Dermis microvascular lymphatic vessel endothelial cell (primary cell): ENCODE data around the gene WHRN. TPM values are rescaled to one million over a fixed set of nuclear protein-coding genes. Genes with fewer than 3 reads are reported as not detected.

ENCODE experiments used
- DNase-seq, 2 donors: peaks; one replicate each; pipeline versions ENCODE4 v3.0.0 to v3.0.0-alpha.2; 2010; ENCODE audit warnings: low read depth in 2 of 2
- total RNA-seq: library from RNA; depleted of rRNA; stranded (reverse); fragments of >200 nt; gene quantifications from 2 replicates; pipeline ENCODE4 v1.2.1, GENCODE V29; 2014

Gene WHRN
- total RNA-seq, 1 donor from 2014 or later: 0.13 TPM

DNA sequence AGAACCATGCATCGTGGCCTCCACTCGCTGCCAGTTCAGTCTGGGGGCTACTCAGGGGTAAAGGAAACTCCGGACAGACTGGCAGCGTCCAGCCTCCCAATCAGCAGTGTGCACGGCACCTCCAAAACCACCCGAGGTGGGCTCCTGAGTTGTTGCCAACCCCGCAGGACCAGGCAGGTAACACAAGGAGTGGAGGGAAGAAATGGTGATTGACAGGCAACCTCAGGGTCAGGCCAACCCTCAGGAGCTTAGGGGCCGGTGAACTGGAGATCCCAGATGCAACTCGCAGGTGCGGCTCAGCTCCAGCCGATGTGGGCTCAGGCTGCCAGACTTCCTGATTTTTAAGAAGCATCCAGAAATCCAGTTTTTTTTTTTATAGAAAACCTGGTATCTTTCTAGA, 80.1 kb downstream of the WHRN start:
- DNase-seq: no peak

DNA sequence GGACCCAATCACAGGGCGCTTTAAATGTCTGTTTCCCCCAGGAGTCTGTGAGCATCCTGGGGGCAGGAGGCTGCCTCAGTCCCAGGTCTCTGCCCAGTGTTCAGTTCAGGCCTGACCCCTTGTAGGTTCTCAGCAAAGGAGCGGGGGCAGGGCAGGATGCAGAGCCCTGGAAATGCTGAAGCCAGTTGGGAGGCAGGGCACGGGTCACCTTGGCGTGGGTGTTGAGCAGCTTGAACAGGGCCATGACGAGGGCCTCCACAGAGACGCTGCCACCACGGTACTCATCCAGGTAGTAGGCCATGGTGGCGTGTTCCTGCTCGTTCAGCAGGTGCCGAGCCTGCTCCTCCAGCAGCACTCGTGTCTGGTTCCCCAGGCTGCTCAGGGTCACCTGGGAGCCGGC, 81.1 kb downstream of the WHRN start:
- DNase-seq: no peak

DNA sequence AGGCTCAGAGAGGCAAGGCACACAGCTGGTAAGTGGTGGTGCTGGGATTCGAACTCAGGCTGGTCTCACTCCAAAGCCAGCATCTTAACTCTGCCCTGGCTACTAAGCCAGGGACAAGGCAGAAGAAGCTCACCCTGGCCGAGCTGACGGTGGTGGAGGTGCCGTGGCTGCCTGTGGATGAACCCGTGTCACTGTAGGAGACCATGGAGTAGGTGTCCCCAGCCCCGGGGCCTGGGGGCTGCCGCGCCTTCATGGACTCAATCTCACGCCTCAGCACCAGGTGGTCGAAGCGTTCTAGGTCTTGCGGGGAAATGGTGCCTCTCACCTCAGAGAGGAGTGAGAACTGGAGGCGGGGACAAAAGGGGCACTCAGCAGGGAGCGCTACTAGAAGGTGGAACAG, 82.1 kb downstream of the WHRN start:
- no peak for DNase-seq

DNA sequence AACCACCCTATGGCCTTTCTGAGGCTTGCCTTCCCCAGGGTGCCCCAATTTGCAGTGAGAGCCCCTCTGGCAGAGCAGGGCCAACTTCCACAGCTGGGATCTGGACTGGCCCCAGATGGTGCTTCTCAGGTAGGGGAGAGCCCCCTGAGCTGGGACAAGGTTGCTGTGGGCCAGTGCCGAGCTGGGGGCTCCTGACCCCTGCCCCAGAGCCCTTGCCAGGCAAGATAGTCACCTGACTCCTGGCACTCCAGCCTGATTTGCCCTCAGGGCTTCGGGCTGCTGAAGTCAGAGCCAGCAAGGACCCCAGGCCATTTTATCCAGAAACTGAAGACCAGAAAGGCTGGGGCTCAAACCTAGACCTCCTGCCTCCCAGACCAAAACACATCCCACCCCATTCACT, 84.1 kb downstream of the WHRN start:
- DNase-seq: no peak

DNA sequence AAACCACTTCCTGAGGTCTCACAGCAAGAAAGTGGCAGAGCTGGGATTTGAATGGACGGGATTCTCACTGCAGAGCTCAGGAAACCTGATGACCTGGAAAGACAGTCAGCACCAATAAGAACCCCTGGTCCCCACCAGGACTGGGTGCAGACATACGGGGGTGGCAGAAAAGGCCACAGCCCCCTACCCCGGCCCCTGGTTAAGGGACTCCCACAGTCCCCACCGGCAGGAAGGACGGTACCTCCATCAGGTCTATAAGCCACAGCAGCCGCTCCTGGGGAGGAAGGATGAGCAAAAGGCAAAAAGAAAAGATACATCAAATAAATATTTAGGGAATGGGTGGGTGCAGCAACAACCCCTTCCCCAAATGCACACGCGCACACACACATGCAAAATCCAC, 85.5 kb downstream of the WHRN start:
- no peak for DNase-seq

DNA sequence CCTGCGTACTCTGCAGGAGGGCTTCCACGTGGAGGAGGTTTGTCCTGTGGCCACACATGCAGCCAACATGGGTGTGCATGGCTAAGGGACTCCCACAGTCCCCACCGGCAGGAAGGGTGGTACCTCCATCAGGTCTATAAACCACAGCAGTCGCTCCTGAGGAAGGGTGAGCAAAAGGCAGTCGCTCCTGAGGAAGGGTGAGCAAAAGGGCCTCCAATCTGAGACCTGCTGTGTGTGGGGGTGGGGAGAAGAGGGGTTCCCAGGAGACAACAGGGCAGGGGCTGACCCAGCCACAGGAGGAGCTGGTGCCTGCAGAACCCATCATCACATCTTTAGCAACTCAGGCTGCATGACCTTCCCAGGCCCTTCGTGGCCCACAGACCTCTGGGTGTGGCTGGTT, 87.2 kb downstream of the WHRN start:
- no peak for DNase-seq

DNA sequence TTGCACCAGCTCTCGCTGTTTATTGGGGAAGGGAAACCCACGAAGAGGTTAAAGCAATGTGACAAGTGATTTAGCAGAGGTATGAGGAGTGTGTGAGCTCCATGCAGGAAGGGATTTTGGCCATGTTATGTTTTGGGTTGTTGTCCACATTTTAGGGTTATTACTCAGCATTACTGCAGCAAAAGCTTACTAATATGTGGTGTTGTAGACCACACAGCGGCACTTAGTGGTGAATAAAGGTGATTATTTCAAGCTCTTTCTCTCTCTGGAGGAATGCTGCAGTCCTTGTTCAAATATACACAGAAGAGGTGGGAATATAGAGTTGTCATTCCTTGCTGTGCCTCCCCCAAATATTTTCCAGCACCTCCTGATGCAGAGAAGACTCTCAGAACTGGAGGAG, 87.8 kb downstream of the WHRN start:
- no peak for DNase-seq

DNA sequence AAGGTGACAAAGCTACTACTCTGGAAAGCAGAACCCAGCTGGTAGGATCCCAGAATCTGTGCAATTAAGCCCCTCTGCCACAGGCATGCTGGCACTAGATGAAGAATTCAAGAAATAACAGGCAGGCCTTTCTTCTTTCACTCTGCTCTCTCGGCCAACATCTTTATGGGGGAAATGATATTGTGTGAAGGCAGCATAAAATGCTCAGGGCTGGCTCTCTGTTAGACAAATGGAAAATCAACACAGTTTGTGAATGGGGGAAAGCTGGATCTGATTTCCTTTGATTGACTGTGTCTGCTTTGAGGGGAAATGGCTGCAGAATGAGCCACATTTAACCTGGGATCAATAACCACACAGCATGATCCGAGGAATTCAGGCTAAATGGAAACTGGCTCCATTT, 88.4 kb downstream of the WHRN start:
- no peak for DNase-seq

DNA sequence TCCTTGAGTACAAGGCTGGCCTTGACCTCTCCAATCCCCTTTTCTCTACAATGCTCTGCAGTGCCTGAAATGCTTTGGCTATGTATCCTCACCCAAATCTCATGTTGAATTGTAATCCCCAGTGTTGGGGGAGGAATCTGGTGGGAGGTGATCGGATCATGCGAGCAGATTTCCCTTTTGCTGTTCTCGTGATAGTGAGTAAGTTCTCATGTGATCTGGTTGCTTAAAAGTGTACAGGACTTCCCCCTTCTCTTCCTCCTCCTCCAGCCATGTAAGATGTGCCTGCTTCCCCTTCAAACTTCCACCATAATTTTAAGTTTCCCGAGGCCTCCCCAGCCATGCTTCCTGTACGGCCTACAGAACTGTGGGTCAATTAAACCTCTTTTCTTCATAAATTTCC, 89.0 kb downstream of the WHRN start:
- no peak for DNase-seq

DNA sequence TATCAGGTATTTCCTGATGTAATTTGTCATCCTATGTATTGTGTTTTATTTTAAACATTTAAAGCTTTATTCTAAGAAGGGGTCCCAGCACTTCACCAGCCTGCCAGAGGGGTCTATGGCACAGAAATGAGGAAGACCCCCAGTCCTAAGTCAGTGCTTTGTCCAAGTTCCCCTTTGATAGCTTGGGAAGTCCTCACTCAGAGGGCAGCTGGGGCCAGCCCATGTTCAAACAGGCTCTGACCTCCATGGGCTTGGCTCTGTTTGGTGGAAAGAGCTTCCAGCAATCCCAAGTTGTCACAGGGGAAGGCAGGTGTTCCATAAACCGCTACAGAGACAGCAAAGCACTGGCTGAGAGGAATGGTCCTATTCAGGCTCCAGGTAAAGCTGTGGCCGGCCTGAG, 90.9 kb downstream of the WHRN start:
- DNase-seq: no peak

DNA sequence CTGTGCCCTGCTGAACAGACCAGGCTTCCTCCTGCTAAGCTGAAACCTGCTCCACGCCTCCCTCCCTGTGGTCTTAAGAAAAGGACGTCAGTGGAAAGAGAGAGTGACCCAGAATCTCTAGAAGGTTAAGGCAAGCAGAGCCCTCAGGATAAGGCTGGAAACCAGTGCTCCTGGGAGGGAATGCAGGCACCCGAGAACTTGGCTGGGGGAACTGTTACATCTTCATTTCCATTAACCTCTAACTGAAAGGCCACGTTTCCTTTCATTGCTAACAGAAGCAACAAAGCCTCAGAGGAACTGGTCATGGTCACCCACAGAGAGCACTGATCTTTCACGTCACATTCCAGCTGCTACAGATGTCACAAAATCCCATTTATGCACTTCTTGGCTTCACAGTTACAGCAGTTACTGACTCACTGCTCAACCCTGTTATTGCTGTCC, 91.4 kb downstream of the WHRN start:
- DNase-seq: no peak

DNA sequence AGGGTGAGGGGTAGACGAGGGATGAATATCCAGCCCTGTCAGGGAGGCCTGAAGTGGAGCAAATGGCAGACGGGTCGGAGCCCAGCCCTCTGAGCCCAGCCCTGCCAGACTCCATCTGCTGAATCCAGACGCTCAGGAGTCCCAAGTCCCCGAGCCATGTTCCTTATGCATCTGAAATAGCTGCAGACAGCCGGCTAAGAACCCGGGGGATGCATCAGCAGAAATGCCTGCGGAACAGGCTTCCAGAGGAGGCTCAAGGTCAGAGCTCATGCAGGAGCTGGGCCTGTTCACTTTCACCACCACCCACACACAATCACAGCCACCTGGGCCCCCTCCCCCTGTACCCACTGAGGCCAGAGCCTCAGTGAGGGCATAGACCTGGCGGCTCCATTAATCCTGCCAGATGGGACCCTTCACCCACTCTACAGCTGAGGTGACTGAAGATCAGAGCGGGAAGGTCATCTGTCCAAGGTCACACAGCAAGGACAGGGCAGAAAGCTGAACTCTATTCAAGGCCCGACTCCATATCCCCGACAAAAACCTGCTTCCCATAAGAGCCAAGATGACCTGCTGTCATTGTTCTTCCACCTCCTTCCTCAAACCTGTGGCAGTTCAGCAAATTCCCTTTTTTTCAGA, 93.1 kb downstream of the WHRN start:
- DNase-seq: no peak

DNA sequence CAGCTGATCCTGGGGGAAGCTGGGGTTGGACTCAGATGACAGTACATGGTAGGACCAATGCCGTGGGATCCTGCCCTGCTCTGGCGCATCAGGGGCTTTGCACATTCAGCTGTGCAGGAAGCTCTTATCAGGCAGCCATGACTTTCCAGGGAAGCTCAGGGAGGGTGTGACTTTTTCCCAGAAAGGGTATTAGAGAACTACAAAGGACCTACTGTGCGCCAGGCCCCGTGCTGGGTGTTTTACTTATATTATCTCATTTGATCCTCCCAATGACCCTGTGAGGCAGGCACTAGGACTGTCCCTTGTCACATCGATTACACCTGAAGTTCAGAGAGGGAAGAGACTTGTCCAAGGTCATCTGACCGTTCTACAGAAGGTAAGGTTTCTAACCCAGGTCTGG, 93.8 kb downstream of the WHRN start:
- DNase-seq: no peak

DNA sequence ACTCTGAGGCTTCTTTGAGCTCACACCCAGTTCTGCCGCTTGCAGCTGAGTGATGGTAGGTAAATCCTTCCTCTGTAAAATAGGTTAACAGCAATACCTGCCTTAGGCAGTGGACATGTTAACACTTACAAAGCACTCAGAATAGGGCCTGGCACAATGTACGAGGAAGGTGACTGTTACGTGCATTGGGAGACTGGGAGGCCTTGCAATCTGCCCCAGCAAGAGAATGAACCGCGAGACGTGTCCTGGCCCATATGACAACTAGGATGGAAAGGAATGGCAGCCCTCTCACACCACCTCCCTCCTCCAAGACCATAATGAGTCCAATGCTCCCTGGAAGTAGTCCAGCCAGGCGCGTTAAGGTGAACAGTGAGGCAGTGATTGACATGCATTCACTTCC, 94.4 kb downstream of the WHRN start:
- no peak for DNase-seq

DNA sequence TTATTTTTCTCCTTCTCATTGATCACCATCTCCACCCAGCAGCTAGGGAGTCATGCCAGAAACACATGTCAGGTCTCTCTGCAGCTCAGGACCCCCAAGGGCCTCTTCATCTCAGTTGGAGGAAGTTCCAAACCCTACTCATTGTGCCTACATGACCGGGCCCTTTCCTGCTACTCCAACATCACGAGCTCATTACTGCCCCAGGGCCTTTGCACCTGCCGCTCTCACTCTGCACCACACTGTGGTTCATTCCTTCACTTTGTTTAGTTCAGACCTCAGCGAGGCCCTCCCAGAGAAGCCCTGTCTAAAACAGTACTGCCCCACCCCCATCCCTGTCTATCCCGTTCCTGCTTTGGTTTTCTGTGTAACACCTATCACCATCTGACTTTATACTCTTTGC, 95.4 kb downstream of the WHRN start:
- no peak for DNase-seq

DNA sequence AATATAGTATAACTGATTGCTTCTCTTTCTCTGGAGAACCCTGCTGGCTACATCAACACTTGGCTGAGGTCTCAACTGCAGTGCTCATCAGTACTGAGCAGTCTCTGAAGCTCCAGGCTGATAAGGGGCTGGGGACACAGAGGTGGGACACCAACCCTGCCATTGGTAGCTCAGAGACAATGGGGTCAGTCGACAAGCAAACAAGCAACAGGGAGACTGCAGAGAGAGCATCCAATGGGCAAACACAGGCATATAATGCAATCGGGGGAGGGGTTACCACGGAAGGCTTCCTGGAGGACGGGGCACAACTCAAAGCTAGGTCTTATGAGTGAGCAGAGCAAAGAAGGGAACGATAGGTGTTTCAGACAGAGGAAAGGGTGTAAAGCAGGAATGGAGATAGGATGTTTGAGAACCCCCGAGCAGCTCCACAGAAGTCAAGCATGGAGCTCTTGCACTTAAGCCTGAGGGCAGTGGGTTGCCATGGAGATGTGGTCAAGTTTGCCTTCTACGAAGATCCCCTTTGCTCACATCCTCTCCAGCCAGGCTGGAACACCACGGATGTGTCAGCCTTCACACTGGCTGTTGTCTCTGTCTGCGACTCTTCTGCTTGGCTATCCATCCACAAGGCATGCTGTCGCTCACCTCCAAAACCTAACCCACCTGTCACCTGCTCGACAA, 96.0 kb downstream of the WHRN start:
- no peak for DNase-seq

DNA sequence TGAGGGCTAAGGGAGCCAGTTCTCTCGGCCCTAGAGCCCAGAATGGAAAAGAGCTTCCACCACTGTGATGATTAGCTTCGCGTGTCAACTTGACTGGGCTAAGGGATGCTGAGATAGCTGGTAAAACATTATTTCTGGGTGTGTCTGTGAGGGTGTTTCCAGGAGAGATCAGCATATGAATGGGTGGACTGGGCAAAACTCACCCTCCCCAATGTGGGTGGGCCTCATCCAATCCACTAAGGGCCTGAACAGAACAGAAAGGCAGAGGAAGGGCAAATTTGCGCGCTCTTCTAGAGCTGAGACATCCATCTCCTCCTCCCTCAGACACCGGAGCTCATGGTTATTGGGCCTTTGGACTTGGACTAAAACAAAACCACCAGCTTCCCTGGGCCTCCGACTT, 96.6 kb downstream of the WHRN start:
- no peak for DNase-seq

DNA sequence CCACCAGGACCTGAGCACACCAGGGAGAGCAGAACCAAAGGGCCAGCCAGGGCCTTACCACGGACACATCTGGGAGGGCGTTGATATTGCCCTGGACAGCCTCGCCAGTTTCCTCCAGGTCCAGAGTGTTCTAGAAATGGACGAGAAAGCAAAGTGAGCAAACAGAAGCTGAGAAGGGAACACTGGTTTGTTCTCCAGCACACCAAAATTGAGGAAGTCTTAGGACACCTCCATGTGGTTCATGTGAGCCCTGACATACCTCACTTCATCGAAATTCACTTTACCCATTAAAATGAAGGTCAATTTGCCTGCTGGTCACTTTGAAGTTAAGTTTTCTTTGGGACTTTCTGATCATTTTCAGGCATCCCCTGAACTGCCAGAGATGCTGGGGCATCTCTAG, 97.4 kb downstream of the WHRN start:
- DNase-seq: no peak

DNA sequence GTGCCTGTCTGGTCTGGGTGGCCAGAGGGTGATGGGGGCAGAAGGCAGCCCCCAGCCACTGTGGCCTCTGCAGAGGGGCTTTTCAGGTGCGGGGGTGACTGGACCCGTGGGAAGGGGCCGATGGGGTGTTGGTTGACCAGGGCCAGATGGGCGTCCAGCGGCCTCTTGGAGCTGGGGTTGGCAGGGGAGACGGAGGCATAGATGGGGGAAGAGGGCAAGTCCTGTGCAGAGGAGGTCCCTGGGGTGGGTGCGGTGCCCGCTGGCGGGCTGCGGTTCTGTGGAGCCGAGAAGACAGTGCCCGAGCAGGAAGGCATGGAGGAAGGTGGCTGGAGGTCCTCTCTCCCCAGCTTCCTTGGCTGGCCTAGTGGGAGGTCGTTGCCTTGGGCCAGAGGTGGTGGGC, 98.8 kb downstream of the WHRN start:
- DNase-seq: no peak

DNA sequence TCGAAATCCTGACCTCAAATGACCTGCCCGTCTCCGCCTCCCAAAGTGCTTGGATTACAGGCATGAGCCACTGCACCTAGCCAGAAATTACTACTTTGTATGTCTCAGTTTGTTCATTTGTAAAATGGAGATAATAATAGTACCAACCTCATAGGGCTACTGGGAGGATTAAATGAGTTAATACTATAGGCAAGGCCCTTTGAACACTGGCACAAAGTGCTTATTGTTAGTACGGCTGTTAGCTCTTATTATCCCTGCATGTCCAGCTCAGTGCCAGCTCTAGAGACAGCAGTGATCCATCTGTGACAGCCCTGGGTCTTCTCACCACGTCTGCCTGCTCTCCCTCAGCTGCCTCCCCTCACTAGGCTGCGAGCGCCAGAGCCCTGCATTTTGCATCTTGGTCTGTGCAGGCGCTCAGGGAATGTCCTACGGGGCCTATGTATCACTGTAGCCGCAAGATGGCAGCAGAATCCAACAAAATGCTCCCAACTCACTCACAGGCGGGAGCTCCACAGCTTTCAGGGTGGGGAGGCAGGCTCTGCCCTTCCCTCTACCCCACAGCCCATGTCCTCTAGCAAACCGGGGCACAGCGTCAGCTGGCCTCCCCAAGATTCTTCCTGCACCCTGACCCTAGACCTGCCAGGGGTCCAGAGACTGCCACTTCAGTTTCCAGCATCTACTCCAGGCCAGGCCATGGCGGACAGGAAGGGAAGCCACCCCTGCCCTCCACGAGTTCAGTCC, 99.8 kb downstream of the WHRN start:
- peak; percentile 64 to 79 for DNase-seq

DNA sequence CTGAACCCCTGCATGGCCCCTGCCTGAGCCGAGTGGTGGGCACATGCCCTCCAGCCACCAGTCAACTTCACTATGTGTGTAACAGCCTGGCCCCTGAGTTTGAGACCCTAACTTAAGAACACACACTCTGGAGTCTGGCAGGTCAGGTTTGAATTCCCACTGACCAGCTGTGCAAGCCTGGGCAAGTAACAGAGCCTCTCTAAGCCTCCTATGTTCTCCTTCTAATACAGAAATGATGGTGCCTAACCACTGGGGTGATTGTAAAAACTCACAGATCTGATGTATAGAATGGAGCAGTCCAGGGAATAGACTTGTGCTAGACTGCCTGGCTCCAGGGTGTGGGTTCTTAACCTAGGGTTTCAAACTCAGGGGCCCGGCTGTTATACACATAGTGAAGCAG, 100.7 kb downstream of the WHRN start:
- DNase-seq: no peak

DNA sequence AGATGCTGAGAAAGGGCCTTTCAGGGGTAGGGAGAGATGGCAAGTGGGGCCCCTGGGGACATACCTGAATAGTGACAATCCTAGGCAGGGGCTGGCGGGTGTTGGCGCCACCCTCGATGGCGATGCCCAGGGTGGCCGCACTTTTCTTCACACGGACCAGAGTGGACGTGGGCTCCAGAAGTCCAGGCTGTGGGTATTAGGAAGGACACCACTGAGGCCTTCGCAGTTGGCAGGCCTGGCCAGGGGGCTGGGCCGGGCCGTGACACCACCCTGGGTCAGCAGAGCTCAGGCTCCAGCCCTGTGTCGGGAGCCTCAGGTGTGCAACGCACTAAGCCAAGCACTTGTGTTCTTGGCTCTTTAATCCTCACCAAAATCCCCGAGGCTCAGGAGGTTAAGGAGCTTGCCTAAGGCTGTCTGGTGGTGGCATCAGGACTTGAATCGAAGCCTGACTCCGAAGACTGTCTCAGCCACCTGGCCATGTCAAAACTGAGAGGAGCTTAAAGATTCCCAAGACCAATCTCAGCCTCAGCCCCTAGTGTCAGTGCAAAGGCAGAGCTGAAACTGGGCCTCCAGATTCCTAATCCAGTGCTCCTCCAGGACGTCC, 102.0 kb downstream of the WHRN start:
- no peak for DNase-seq

DNA sequence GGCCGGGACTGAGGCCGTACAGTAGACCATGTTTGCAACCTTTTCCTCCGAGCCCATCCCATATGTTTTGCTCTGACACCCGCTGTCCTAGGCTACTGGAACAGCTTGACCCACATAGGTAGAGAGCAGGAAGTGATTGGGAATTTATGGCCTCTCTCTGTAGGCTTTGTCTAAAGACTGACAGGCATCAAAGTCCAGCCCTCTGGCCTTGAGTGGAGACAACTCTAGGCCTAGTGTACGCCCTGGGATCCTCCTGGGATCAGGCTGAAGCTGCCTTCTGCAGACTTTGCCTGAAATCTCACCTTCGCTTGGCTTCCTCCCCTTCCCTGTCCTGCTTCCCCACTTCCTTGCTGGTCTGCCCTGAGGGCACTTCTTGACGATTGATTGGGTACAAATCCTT, 103.9 kb downstream of the WHRN start:
- no peak for DNase-seq
